Type B pancreatic cell (in vitro differentiated cells): Measurements from ENCODE around the gene DSCAM. TPM values are rescaled to one million over a fixed set of nuclear protein-coding genes. Genes with fewer than 3 reads are reported as not detected.

Experiments
- DNase-seq: peaks from one replicate; pipeline ENCODE4 v3.0.0; 2021; ENCODE audit warnings: mixed read lengths; ENCODE audit not compliant: unreplicated experiment; ENCODE audit errors: extremely low spot score
- H3K27ac Mint-ChIP-seq: 2 replicates; pipeline ENCODE4 v1.8.0; 2021; ENCODE audit warnings: mild to moderate bottlenecking, mixed read lengths
- H3K27me3 Mint-ChIP-seq: 2 replicates; pipeline ENCODE4 v1.8.0; 2021; ENCODE audit warnings: mixed read lengths
- H3K36me3 Mint-ChIP-seq: 2 replicates; pipeline ENCODE4 v1.8.0; 2021; ENCODE audit warnings: mixed read lengths
- H3K4me1 Mint-ChIP-seq: one replicate; pipeline ENCODE4 v1.8.0; 2021; ENCODE audit warnings: mixed read lengths; ENCODE audit not compliant: unreplicated experiment
- H3K4me3 Mint-ChIP-seq: 2 replicates; pipeline ENCODE4 v1.8.0; 2021; ENCODE audit warnings: mild to moderate bottlenecking, mixed read lengths
- H3K9me3 Mint-ChIP-seq: 2 replicates; pipeline ENCODE4 v1.8.0; 2021; ENCODE audit warnings: mixed read lengths
- CTCF ChIP-seq: fragments of 200-600 bp; sonication (generic); conservative IDR thresholded peaks from 2 replicates; pipeline ENCODE4 v1.5.0; 2021; ENCODE audit warnings: antibody characterized with exemption, mild to moderate bottlenecking
- total RNA-seq: library from RNA; stranded (reverse); gene quantifications from 2 replicates; pipeline ENCODE4 v1.2.1, GENCODE V29; 2021; ENCODE audit warnings: low replicate concordance

The DSCAM gene
- total RNA-seq, 1 donor from 2014 or later, result 1.4 TPM

- Mint-ChIP-seq H3K9me3 (peaks cover 6% of the 10 kb centered on the region), H3K4me1 (peaks cover 7% of the 10 kb centered on the region), H3K27me3 (no peaks in the 10 kb centered on the region), H3K36me3 (no peaks in the 10 kb centered on the region), H3K27ac (no peak overlapping the region), H3K4me3 (no peak overlapping the region)
- no peak for DNase-seq
- no peak for TF ChIP-seq CTCF
These were observed 312.1 kb downstream of the DSCAM start for GRCh38 chr21:40534886-40535285.

- no peak overlapping the region for H3K27ac Mint-ChIP-seq
- no peaks in the 10 kb centered on the region for H3K36me3 Mint-ChIP-seq
- no peak for TF ChIP-seq CTCF
- no peak for DNase-seq
- no peaks in the 10 kb centered on the region for H3K27me3 Mint-ChIP-seq
- H3K9me3 Mint-ChIP-seq, result peaks cover 12% of the 10 kb centered on the region
- no peak overlapping the region for H3K4me3 Mint-ChIP-seq
- no peaks in the 10 kb centered on the region for H3K4me1 Mint-ChIP-seq
These were observed 315.4 kb downstream of the DSCAM start for GRCh38 chr21:40531431-40532110.

GRCh38 chr21:40531016-40531415 is 315.9 kb downstream of the DSCAM start:
- DNase-seq, result no peak
- TF ChIP-seq CTCF, result no peak
- H3K27me3 Mint-ChIP-seq, result no peaks in the 10 kb centered on the region
- no peak overlapping the region for H3K4me3 Mint-ChIP-seq
- H3K27ac Mint-ChIP-seq, result no peak overlapping the region
- H3K9me3 Mint-ChIP-seq, result peaks cover 12% of the 10 kb centered on the region
- no peaks in the 10 kb centered on the region for H3K4me1 Mint-ChIP-seq
- H3K36me3 Mint-ChIP-seq, result no peaks in the 10 kb centered on the region

GRCh38 chr21:40517646-40518045 is 329.3 kb downstream of the DSCAM start:
- H3K9me3 Mint-ChIP-seq, result no peaks in the 10 kb centered on the region
- DNase-seq, result no peak
- H3K36me3 Mint-ChIP-seq, result no peaks in the 10 kb centered on the region
- no peak overlapping the region for H3K27ac Mint-ChIP-seq
- no peak for TF ChIP-seq CTCF
- H3K4me3 Mint-ChIP-seq, result no peak overlapping the region
- H3K27me3 Mint-ChIP-seq, result no peaks in the 10 kb centered on the region
- peaks cover 5% of the 10 kb centered on the region for H3K4me1 Mint-ChIP-seq

GRCh38 chr21:40516335-40516734 is 330.6 kb downstream of the DSCAM start:
- no peaks in the 10 kb centered on the region for H3K9me3 Mint-ChIP-seq
- H3K36me3 Mint-ChIP-seq, result no peaks in the 10 kb centered on the region
- H3K27me3 Mint-ChIP-seq, result no peaks in the 10 kb centered on the region
- DNase-seq, result no peak
- H3K4me3 Mint-ChIP-seq, result no peak overlapping the region
- no peak for TF ChIP-seq CTCF
- H3K4me1 Mint-ChIP-seq, result peaks cover 5% of the 10 kb centered on the region
- no peak overlapping the region for H3K27ac Mint-ChIP-seq
